Nephron progenitor cell (in vitro differentiated cells): ENCODE measurements around the gene PSME2.

Experiments used
- DNase-seq: peaks from one replicate; pipeline ENCODE4 v3.0.0; 2021
- H3K27ac Mint-ChIP-seq: 2 replicates; pipeline ENCODE4 v1.8.0; 2021; ENCODE audit warnings: mild to moderate bottlenecking, moderate library complexity, mixed read lengths
- H3K27me3 Mint-ChIP-seq: 2 replicates; pipeline ENCODE4 v1.8.0; 2021; ENCODE audit warnings: mild to moderate bottlenecking, low read depth, mixed read lengths; ENCODE audit not compliant: poor library complexity
- H3K36me3 Mint-ChIP-seq: 2 replicates; pipeline ENCODE4 v1.8.0; 2021; ENCODE audit warnings: low read depth, mixed read lengths
- H3K4me1 Mint-ChIP-seq: 2 replicates; pipeline ENCODE4 v1.8.0; 2021; ENCODE audit warnings: mixed read lengths
- H3K4me3 Mint-ChIP-seq: 2 replicates; pipeline ENCODE4 v1.8.0; 2021; ENCODE audit warnings: mild to moderate bottlenecking, moderate library complexity, mixed read lengths
- H3K9me3 Mint-ChIP-seq: 2 replicates; pipeline ENCODE4 v1.8.0; 2021; ENCODE audit warnings: mild to moderate bottlenecking, moderate library complexity, mixed read lengths
- TF ChIP-seq, protein P1 (sequence below): fragments of 200-600 bp; sonication (generic); IDR thresholded peaks from 2 replicates; pipeline ENCODE4 v1.5.0; 2021; ENCODE audit warnings: antibody characterized with exemption

The PSME2 gene

DNA sequence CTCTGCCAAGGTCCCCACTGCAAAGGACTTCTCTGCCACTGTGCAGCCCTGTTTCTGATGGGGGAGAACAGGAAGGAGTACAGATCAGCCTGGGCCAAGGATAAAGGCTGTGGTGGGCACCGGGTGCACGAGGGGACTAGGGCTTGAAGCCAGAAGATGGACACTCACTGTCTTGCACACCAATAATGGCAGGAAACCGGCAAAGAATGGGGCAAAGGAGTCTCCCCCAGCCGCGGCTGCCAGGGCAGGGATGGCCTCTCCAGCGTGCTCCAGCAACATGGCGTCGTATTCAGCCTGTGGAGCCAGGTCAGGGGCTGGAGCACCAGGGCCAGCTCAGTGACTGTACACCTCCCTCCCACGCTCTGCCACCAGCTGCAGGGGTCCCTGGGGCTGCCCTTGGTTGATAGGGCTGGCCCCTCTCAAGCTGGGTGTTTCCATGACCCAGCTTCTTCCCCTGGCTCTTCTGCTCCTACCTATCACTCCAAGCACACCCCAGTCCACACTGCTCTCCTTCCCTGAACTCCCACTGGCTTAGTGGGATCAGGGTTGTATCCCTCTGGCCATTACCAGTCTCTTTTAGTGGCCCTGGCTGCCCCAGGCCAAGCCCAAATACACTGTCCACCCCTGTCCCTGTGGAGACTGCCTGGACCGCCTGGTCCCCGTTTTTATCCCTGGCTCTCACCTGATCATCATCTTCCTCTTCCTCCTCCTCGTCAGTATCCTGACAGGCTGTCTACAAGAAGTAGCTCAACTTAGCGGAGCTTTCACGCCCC lies 35.9 kb upstream of the PSME2 start:
- TF ChIP-seq, protein P1, sequence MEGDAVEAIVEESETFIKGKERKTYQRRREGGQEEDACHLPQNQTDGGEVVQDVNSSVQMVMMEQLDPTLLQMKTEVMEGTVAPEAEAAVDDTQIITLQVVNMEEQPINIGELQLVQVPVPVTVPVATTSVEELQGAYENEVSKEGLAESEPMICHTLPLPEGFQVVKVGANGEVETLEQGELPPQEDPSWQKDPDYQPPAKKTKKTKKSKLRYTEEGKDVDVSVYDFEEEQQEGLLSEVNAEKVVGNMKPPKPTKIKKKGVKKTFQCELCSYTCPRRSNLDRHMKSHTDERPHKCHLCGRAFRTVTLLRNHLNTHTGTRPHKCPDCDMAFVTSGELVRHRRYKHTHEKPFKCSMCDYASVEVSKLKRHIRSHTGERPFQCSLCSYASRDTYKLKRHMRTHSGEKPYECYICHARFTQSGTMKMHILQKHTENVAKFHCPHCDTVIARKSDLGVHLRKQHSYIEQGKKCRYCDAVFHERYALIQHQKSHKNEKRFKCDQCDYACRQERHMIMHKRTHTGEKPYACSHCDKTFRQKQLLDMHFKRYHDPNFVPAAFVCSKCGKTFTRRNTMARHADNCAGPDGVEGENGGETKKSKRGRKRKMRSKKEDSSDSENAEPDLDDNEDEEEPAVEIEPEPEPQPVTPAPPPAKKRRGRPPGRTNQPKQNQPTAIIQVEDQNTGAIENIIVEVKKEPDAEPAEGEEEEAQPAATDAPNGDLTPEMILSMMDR = no peak
- Mint-ChIP-seq H3K9me3 (no peaks in the 10 kb centered on the region), H3K4me1 (peaks cover 13% of the 10 kb centered on the region), H3K4me3 (no peak overlapping the region), H3K27me3 (peaks cover 2% of the 10 kb centered on the region), H3K36me3 (peaks cover 22% of the 10 kb centered on the region), H3K27ac (peak overlapping the region; percentile 97)
- DNase-seq = no peak

DNA sequence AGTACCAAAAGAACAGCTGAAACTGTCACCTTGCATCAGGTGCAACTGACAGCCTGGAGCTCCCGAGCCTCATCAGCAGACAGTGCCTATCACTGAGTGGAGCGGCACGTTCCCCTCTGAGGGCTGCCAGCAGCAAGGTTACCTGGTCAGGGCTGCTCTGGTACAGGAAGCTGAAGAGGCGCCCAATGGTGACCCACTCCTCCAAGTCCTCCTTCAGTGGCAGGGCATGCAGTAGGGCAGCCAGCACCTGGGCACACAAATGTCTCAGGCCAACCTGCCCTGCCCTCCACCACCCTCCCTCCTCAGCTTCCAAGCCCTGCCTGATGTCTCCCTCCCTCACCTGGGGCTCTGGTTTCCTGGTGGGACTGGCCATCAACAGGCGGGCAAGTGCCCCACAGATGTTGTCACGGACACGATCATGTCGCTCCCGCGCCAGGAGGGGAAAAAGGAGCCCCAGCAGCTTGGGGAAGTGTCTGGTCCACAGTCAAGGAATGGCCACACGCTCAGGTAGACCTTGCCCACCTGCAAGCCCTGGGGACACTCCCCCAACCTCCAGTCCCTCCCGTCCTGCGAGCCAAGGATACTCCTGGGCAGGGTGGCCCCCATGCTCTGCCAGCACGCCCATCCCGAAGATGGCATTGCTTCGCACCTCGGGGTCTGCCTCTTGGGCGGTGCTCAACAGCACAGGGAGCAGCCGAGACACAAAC lies 35.1 kb upstream of the PSME2 start:
- DNase-seq = no peak
- H3K9me3 Mint-ChIP-seq = no peaks in the 10 kb centered on the region
- no peak overlapping the region for H3K4me3 Mint-ChIP-seq
- H3K27ac Mint-ChIP-seq = peak overlapping the region; percentile 97
- H3K36me3 Mint-ChIP-seq = peaks cover 27% of the 10 kb centered on the region
- peaks cover 2% of the 10 kb centered on the region for H3K27me3 Mint-ChIP-seq
- peaks cover 8% of the 10 kb centered on the region for H3K4me1 Mint-ChIP-seq
- TF ChIP-seq, protein P1 = no peak

DNA sequence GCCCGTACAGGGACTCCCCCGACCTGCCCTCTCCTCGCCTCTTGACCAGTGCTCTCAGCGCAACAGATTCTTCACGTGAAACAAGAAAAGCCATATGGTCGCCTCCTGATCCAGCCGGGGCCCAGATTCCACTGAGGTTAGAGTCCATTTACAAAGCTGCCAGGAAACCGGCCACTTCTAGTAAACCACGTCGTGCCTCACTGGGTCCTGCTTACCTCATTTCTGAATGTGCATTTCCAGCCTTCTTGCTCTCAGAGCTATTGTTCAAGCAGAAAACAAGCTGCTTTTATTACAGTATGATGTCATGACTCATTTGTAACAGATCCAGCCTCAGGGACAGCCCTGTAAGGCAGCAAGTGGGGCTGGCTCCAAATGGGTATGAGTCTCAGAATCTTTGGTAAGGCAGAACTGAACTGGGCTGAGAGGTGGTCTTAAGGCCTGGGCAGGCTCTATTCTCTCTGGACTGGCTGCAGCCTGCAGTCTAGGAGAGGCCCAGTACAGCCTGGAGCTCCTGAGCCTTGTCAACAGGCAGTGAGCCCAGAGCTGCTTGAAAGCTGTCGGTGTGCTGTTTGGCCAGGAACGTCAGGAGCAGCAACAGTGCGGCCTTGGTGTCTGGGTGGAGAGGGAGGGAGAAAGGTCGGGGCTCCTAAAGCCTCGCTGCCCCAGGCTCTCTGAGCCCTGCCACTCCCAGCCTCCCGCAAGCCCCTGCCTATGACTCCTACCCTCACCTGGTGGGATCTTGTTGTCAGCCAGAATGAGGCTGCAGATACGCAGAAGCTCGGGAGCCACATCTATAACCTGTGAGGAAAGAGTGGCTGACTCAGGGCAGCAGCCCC lies 33.8 kb upstream of the PSME2 start:
- Mint-ChIP-seq H3K36me3 (peaks cover 22% of the 10 kb centered on the region), H3K27me3 (no peaks in the 10 kb centered on the region), H3K27ac (peak overlapping the region; percentile 93), H3K4me1 (peaks cover 9% of the 10 kb centered on the region), H3K9me3 (no peaks in the 10 kb centered on the region), H3K4me3 (no peak overlapping the region)
- no peak for DNase-seq
- TF ChIP-seq, protein P1 = no peak

DNA sequence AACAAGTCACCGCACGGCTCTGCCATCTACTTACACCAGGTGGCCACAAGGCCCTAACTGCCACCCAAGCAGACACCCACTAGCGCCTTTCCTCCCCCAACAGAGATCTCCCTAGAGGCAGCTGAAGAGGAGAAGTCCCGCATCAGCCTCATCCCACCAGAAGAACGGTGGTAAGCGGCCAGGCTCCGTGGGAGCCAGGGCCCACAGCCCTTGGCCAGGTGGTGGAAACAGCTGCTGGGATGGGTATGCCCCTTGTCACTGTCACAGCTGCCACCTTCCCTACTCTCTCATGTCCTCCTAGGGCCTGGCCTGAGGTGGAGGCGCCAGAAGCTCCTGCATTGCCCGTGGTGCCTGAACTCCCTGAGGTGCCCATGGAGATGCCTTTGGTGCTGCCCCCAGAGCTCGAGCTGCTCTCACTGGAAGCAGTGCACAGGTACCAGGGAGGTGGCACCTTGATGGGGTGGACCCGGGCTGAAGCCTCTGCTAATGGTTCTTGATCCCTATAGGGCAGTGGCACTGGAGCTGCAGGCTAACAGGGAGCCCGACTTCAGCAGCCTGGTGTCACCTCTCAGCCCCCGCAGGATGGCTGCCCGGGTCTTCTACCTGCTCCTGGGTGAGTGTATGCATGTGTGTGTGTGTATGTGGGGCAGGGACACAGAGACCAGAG lies 33.0 kb upstream of the PSME2 start:
- Mint-ChIP-seq H3K4me1 (peaks cover 16% of the 10 kb centered on the region), H3K27ac (peak overlapping the region; percentile 93), H3K9me3 (no peaks in the 10 kb centered on the region), H3K4me3 (no peak overlapping the region), H3K27me3 (no peaks in the 10 kb centered on the region), H3K36me3 (peaks cover 29% of the 10 kb centered on the region)
- DNase-seq = no peak
- TF ChIP-seq, protein P1 = no peak

DNA sequence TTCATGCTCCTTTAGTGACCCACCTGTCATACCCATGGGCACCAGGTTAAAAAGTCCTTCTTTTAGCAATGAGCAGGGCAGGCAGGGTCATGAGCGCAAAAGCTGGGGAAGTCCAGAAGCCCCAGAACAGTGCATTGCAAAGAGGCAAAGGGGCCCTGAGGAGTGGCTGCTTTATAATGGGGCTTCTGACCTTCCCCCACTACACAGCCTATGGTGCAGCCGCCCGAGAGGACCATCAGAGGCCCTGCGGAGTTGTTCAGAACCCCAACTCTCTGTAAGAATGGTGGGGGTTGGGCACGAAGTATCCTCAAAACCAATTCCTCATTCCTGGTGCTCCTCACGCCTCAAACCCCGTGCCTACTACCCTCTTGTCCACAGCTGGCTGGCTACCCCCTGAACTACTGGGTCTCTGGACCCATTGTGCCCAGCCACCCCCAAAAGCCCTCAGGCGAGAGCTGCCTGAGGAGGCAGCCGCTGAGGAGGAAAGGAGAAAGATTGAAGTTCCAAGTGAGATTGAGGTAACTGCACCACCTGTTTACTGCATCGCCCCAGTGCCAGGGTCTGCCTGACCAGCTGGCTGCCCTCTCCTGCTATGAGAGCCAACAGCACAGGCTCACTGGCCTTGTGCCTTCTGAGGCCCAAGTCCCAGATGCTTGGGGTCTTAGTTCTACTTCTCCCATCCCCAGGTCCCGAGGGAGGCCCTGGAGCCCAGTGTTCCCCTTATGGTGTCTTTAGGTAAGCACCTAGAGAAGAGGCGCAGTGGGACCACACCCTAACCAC lies 32.2 kb upstream of the PSME2 start:
- Mint-ChIP-seq H3K27ac (peak overlapping the region; percentile 75), H3K36me3 (peaks cover 34% of the 10 kb centered on the region), H3K4me3 (no peak overlapping the region), H3K4me1 (peaks cover 21% of the 10 kb centered on the region), H3K9me3 (no peaks in the 10 kb centered on the region), H3K27me3 (no peaks in the 10 kb centered on the region)
- no peak for DNase-seq
- TF ChIP-seq, protein P1 = no peak
